ENCODE measurements around the gene TLX2.

TLX2 gene

GRCh38 chr2:74536166-74536950, 22.1 kb downstream of the TLX2 start:
- no peak for DNase-seq

GRCh38 chr2:74537140-74537539, 22.9 kb downstream of the TLX2 start:
- no peak for DNase-seq

- peak; percentile 35 for DNase-seq
Observed at GRCh38 chr2:74538881-74539339, 24.7 kb downstream of the TLX2 start.

GRCh38 chr2:74540291-74540690, 26.0 kb downstream of the TLX2 start:
- DNase-seq, result no peak

- DNase-seq, result no peak
Observed at GRCh38 chr2:74542978-74543377, 28.7 kb downstream of the TLX2 start.

GRCh38 chr2:74544634-74545033, 30.4 kb downstream of the TLX2 start:
- DNase-seq, result no peak

GRCh38 chr2:74546004-74546403, 31.8 kb downstream of the TLX2 start:
- DNase-seq, result no peak

GRCh38 chr2:74548285-74548899, 34.1 kb downstream of the TLX2 start:
- no peak for DNase-seq

GRCh38 chr2:74548900-74549826, 34.9 kb downstream of the TLX2 start:
- peak; percentile 86 for DNase-seq

- no peak for DNase-seq
Observed at GRCh38 chr2:74550231-74550630, 36.0 kb downstream of the TLX2 start.

GRCh38 chr2:74551530-74551929, 37.3 kb downstream of the TLX2 start:
- no peak for DNase-seq

GRCh38 chr2:74551942-74552913, 38.0 kb downstream of the TLX2 start:
- DNase-seq, result no peak

- peak; percentile 48 for DNase-seq
Observed at GRCh38 chr2:74552914-74553811, 38.9 kb downstream of the TLX2 start.

GRCh38 chr2:74553892-74554819, 39.9 kb downstream of the TLX2 start, which contains the start of the genes DOK1 and LOXL3:
Gene DOK1 (plus strand): TSS chr2:74554720. CDS start chr2:74554755, 35 bp downstream.
Gene LOXL3 (minus strand): TSS chr2:74553942. CDS start chr2:74552634, 1,308 bp downstream.
- DNase-seq, result peak; percentile 91

- DNase-seq, result peak; percentile 76
Observed at GRCh38 chr2:74554820-74555531, 40.7 kb downstream of the TLX2 start.

- DNase-seq, result peak; percentile 53
Observed at GRCh38 chr2:74555610-74556103, 41.4 kb downstream of the TLX2 start.

GRCh38 chr2:74556159-74556558, 41.9 kb downstream of the TLX2 start:
- no peak for DNase-seq

- no peak for DNase-seq
Observed at GRCh38 chr2:74556831-74557370, 42.7 kb downstream of the TLX2 start.

Measured in hematopoietic multipotent progenitor cell treated with erythropoietin and hydrocortisone succinate and interleukin-3 and kit ligand, for 4 days (in vitro differentiated cells).